GM19023 (cell line): ENCODE data around the gene ARRB2.

Experiments
- ATAC-seq: cut with Tn5 transposase; IDR thresholded peaks from one replicate; pipeline ENCODE4 v1.9.1; 2021; ENCODE audit warnings: mild to moderate bottlenecking, moderate library complexity; ENCODE audit not compliant: unreplicated experiment

ARRB2 gene

DNA sequence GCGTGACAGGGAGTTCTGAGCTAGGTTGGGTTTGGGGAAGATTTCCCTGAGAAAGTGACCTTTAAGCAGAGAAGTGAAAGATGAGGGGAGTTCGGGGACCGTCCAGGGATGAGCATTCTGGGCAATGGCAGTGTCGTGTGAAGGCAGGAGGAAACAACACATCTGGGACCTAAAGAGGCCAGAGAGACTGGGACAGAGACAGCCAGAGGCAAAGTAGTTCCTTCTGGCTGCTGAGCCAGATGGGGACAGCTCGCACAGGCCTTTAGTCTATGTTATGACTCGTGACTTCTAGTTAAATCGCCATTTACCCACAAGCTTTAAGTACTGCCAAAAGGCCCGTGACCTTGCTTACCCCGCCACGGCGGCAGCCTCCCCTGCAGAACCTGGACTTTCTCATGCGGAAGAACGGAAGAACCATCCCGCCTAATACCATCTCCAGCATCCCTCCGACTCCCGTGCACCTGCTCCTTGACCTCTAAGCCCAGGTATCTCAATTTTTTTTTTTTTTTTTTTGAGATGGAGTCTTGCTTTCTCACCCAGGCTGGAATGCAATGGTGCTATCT is 12.3 kb downstream of the ARRB2 start:
- ATAC-seq, result no peak

DNA sequence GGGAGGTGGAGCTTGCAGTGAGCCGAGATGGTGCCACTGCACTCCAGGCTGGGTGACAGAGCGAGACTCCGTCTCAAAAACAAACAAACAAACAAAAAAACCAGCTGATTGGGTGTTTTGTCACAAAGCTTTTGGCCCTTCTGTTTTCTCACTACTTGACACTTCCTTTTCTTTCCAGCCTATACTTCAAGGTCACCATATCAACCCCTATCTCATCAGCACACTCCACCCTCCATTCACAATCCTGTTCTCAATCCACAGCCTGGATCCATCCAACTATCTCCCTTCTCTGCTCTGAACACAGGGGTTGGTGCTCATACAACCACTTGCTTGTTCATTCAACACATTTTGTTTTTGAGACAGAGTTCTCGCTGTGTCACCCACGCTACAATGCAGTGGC is 14.2 kb downstream of the ARRB2 start:
- ATAC-seq, result no peak

DNA sequence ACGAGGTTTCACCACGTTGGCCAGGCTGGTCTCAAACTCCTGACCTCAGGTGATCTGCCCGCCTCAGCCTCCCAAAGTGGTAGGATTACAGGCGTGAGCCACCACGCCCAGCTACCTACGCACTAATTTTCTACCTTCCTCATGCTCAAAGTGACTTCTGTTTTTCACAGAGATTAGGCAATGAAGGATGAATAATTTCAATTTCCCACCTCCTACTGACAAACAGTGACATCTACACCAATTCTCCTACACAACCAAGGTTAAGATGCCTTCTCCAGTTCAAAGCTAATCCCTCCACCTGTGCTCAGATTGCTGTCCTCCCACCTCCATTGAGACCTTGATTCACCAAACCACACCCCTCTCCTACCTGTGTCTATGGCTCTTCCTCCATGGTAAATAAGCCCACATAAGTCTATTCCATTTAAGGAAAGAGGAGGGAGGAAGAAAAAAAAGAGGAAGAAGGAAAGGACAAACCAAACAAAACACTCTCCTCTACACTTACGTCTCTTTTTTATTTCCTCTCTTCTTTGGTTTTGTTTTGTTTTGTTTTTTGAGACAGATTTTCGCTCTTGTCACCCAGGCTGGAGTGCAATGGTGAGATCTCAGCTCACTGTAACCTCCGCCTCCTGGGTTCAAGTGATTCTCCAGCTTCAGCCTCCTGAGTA is 15.3 kb downstream of the ARRB2 start:
- no peak for ATAC-seq

DNA sequence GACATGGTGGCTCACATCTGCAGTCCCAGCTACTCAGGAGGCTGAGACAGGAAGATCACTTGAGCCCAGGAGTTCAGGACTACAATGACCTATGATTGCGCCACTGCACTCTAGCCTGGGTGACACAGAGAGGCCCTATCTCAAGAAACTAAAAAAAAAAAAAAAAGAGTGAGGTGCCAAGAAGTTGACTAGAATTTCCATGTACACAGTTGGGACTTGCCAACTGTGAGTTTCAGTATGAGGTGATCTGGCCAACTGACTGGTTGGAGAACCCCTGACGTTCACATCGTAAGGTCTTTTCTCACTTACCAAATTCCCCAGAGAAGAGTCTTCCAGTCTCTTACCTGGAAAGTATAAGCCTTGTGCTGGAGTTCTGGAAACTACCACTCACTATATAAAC is 17.7 kb downstream of the ARRB2 start:
- ATAC-seq, result no peak

DNA sequence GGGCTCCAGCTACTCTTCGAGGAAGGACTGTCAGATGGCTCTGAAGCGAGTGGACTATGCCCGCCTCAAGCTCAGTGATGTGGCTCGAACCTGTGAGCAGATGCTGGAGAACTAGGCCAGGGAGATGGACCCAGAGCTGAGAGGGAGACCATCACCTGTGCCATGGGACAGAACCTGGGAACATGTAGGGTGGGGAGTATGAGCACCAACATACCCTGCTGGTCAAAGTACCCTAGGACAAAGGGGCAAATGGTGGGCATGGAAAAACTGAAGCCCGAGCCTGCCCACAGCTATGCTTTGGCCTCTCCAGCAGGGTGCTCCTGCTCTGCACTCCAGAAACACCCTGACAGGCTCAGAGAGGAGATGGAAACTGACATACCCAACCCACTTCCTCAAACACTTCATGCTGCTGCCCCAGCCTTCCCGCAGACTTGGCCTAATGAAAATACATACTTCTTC is 22.7 kb downstream of the ARRB2 start:
- no peak for ATAC-seq

DNA sequence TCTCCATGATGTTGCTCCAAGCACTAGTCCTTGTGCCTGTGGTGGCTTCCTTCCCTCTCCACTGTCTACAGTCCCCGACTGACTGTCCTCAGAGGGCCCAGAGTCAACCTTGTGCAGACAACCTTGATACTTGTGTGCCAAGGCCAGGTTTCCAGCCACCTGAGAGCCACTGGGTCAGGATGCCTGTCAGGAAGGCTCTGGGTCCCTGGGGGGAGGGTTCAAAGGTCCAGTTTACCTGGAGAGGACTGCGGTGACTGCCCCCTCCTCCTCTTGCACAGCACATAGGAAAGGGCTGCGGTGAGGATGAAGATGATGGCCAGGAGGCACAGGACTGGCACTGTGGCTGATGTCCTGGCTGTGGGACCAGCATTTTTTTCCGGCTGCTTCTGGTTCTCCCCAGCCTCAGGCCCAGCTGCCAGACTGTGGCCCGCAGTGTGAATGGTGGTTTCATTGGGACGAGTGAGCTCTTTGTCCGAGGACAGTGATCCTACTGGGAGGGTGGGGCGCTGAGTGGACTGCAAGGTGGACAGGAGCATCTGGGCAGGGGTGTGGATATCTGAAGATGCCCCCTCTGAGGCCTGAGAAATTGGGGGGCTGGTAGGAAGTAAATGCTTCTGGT is 24.5 kb downstream of the ARRB2 start:
- no peak for ATAC-seq

DNA sequence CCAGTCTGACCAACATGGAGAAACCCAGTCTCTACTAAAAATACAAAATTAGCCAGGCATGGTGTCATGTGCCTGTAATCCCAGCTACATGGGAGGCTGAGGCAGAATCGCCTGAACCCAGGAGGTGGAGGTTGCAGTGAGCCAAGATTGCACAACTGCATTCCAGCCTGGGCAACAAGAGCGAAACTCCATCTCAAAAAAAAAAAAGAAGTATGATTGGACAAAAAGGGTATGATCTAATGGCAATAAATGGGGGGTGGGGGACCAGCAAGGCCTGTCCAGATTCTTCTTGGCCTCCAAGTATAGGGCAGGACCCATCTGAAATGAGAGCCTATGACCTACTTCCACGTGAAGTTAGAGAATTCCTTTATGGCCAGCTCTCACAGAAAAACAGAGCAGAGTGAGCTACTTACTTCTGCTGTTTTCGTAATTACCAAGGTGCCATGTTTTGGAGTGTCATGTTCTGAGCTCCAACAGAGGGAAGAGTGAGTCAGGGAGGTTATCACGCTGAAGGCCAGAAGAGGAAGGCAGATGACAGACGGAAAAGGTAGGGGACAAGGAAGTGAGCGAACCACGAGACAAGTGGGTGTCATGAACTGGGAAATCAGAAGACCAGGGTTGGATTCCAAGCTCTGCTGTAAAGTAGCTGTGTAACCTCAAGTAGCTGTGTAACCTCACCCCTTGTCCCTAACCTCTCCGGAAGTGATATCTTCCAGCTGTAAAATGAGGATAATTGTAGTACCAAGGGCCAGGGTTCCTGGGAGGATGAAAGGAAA is 25.6 kb downstream of the ARRB2 start:
- no peak for ATAC-seq

DNA sequence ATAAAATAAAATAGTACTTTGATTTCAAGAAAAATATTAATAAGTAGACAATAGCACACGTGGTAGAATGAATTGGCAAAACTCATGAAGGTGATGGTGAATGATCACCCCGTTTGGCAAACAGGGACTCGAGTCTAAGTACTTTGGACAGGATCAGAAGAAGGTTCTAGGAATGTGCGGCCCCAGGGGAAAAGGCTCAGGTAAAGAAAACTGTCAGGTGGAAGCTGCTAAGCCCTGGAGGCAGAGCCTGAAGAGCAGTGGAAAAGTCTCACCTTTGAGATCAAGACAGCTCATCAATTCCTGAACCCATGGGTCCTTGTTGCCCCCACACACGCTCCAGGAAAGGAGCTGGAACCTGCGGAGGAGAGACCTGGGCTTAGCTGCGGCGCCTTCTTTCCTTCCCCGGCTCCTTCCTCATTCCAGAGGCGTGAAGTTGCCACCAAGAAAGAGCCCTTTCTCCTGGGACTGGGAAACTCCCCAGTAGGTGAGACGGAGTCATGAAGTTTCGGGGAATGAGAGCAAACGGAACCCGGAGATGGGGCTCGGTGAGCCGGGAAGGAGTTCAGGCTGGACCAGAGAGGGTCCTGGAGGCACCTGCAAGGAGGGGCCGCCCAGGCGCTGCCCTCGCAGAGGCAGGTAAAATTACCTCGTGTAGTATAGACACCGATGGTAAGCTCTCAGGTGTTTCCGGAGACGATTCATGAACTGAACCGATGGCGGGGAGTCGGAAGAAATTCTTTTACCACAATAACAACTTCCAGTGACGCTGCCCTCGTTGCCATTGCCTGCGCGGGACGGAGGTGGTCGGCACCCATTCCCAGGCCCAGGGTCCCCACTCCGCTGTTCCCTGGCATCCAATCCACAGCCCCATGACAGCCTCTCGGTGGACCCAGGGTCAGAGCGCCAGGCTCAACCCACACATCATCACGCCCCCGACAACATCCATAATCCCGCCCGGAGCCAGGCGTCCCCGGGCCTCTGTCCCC is 28.0 kb downstream of the ARRB2 start:
- no peak for ATAC-seq

DNA sequence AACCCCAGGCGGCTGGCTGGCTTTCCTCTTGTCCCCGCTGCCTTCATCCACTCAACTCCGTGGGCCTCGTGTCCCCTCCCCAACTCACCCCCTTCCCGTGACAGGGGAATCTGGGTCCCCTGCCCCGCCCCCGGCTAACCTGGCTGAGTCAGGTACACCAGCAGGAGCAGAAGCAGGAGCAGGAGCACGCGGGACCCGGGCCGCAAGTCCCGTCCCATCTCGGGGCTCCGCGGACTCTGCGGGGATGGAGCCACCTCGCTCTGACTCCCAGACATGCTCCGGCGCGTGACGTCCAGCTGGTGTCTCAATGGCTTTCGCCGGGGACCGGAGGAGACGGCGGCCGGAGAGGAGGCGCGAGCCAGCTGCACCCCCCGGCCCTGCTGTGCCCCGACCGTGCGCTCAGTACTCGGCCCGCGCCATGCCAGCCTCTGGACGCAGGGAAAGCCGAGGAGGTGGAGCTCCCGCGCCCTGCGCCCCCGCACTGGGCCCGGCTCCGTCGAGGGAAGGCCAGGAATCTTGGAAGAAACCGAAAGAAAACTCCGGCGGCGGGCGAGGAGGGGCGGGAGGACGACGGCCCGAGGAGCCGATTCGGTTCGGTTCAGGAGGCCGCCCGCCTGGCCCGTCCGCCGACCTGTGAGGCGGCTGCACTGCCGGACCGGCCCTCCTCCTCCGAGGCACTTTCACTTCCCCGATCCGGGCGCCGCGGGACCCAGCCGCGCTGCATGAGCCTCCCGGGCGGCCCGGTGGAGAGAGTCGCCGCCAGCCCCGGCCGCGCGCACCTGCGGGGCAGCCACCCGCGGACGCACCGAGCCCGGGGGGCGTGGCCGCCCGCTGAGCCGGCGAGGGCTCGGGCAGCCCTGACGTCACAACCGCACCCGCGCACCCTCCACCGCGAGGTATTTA is 28.9 kb downstream of the ARRB2 start, which contains the start of the genes CXCL16 and ZMYND15:
CXCL16 (minus strand) TSS at position 807 of the 903 bp plus-strand sequence; CDS start at position 218, 589 bp downstream.
ZMYND15 (plus strand) TSS at position 712 of the 903 bp plus-strand sequence. CDS start 716 bp downstream, outside the sequence.
- no peak for ATAC-seq

DNA sequence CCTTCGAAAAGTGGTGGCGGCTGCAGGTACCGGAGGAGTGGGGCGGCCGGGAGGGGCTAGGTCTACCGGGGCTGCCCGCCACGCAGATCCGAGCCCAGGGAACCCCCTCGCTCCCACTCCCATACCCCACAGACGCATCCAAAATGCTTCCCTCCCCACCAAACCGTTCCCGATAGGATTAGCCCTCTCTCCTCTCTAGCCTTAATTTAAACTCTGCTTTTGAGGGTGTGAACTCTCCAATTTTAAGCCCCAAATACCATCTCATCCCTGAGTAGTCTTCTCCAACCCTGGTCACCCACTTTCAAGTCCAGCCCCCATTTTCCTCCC is 29.6 kb downstream of the ARRB2 start:
- ATAC-seq, result no peak

DNA sequence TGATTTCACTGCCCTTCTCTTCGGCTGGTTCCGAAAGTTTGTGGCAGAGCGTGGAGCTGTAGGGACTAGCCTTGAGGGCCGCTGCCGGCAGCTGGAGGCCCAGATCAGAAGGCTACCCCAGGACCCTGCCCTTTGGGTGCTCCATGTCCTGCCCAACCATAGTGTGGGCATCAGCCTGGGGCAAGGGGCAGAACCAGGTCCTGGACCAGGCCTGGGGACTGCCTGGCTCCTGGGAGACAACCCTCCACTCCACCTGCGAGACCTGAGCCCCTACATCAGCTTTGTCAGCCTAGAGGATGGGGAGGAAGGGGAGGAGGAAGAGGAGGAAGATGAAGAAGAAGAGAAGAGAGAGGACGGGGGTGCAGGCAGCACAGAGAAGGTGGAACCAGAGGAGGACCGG is 30.2 kb downstream of the ARRB2 start:
- no peak for ATAC-seq

DNA sequence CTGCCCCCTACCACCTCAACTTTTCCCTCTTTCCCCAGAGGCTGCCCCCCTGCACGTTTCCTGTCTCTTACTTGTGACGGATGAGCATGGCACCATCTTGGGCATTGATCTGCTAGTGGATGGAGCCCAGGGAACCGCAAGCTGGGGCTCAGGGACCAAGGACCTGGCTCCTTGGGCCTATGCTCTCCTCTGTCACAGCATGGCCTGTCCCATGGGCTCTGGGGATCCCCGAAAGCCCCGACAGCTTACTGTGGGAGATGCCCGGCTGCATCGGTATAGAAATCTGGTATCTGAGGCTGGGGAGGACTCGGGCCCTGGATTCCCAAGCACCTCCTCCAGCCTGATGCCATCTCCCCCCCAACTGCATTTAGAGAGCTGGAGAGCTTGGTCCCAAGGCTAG is 31.1 kb downstream of the ARRB2 start:
- ATAC-seq, result no peak

DNA sequence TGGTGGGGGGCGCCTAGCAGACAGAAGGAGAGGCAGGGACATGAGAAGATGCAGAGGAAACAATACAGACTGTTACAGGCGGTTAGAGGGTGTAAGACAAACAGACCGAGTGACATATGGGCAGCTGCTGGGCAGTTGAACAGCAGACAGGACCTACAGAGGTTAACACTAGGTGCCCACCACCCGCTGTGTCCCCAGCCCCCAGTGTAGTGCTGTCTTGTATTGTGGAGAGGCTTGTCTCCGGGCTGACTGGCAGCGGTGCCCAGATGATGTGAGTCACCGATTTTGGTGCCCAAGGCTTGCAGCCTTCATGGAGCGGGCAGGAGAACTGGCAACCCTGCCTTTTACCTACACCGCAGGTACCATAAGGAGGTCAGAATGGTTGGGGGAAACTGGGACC is 31.7 kb downstream of the ARRB2 start:
- ATAC-seq, result no peak

DNA sequence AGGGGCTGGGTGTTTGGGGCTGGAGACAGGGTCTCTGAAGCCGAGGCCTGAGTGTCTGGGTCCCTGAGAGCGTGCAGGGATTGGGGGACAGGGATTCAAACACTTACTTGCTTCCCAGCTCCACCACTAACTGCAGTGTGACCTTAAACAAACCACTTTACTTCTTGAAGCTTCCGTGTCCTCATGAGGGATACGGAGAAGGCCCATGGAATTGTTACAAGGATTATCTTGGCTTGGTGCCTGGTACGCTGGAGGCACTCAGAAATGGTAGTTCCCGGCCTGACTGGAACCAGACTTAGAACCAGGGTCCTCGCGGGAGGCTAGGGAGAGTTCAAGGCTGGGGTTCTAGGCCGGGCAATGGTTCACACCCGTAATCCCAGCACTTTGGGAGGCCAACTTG is 32.2 kb downstream of the ARRB2 start:
- no peak for ATAC-seq

DNA sequence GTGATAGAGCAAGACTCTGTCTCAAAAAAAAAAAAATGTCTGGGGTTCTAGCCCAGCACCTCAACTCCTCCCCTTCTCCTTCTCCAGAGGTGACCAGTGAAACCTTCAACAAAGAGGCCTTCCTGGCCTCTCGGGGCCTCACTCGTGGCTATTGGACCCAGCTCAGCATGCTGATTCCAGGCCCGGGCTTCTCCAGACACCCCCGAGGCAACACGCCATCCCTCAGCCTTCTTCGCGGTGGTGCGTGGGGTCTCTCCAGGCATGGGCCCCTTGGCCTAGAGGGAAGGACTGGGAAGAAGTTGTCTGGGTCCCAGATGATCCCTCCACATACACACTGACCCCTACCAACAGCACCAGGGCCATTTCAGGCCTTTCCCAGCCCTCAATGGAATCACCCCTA is 32.8 kb downstream of the ARRB2 start:
- ATAC-seq, result no peak

DNA sequence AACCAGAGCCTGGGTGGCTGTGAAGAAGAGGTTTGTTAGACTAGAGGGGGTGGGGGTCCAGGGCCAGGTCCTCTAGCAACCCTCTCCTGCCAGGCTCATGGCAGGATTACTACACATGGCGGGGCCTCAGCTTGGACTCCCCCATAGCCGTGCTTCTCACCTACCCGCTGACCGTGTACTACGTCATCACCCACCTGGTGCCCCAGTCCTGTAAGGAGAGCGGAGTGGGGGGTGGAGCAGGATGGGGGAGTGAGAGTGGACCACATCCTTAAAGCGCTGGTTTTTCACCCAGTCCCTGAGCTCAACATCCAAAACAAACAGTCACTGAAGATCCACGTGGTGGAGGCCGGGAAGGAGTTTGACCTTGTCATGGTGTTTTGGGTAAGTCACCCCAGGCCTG is 33.5 kb downstream of the ARRB2 start:
- ATAC-seq, result no peak

DNA sequence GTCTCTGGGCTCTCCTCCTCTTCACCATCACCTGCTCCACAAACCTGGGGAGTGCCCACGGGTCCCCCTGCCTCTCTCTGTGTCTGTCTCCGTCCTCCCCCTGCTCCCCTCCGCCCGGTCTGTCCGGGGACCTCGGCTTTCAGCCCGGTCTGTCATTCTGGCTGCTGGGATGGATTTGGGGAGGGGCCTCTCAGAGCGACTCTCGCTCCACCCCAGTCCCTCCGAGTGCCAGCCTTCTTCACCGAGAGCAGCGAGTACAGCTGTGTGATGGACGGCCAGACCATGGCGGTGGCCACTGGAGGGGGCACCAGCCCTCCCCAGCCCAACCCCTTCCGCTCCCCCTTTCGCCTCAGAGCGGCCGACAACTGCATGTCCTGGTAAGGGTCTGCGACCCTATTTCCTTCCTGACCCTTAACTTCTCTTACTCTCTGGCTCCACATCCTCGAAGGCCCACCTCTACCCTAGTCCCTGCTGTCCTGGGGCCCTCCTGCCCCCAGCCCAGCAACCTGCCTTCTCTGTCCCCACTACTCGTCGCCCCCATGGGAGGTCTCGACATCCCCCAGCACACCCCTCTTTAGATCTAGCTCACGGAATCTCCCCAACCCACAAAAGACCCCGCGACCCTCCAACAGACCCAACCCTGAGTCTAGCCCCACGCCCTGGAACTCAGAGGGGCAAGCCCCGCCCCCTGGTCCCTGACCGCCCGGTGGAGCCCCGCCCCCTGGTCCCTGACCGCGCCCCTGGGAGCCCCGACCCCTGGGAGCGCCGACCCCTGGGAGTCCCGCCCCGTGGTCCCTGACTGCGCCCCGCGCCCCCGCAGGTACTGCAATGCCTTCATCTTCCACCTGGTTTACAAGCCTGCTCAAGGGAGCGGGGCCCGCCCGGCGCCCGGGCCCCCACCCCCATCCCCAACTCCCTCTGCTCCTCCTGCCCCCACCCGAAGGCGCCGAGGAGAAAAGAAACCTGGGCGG is 34.9 kb downstream of the ARRB2 start:
- ATAC-seq, result no peak

DNA sequence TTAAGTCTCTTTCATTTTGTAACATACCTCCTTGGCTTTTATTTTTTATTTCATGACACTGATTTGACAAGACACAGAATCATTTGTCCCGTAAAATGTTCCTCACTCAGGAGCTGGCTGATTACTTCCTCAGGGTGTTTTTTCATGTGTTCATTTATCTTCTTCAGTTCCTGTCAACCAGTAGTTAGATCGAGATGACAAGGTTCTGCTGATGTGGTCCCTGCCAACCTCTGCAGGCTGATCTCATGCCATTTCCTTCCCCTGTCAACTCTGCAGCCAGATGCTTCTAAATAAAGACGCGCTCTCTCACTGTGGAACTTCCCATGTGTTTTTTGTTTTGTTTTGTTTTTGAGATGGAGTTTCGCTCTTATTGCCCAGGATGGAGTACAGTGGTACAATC is 37.4 kb downstream of the ARRB2 start:
- ATAC-seq, result no peak
